ENCODE data around the gene ALDH1A1.

The ALDH1A1 gene

GRCh38 chr9:72977670-72978069 is 24.8 kb upstream of the ALDH1A1 start:
- TF ChIP-seq CTCF (IDR thresholded peaks at IDR 0.05) = no peak

GRCh38 chr9:72974501-72974900 is 21.6 kb upstream of the ALDH1A1 start:
- TF ChIP-seq CTCF (IDR thresholded peaks at IDR 0.05) = no peak

GRCh38 chr9:72972636-72973035 is 19.8 kb upstream of the ALDH1A1 start:
- no peak for TF ChIP-seq CTCF (IDR thresholded peaks at IDR 0.05)

- TF ChIP-seq CTCF (IDR thresholded peaks at IDR 0.05) = no peak
Observed at GRCh38 chr9:72971411-72971810, 18.6 kb upstream of the ALDH1A1 start.

GRCh38 chr9:72960446-72960845 is 7.6 kb upstream of the ALDH1A1 start:
- TF ChIP-seq CTCF (IDR thresholded peaks at IDR 0.05) = no peak

GRCh38 chr9:72958485-72959281 is 5.8 kb upstream of the ALDH1A1 start:
- TF ChIP-seq CTCF (IDR thresholded peaks at IDR 0.05) = no peak

GRCh38 chr9:72955571-72955970 is 2.7 kb upstream of the ALDH1A1 start:
- no peak for TF ChIP-seq CTCF (IDR thresholded peaks at IDR 0.05)

- TF ChIP-seq CTCF (IDR thresholded peaks at IDR 0.05) = no peak
Observed at GRCh38 chr9:72955126-72955455, 2.2 kb upstream of the ALDH1A1 start.

Measured in LNCAP (cell line).